ENCODE results near the gene JRKL. TPM values are rescaled to one million over a fixed set of nuclear protein-coding genes. Genes with fewer than 3 reads are reported as not detected.

The JRKL gene
- 8.7 and 11.2 TPM in 2 replicates for total RNA-seq

GRCh38 chr11:96389720-96390487 is at the start of gene JRKL, which contains the start of gene CCDC82:
TSS of gene JRKL (plus strand) at chr11:96390013. CDS start at chr11:96390650, 637 bp downstream.
TSS of gene CCDC82 (minus strand) at chr11:96389912. CDS start at chr11:96384747, 5,165 bp downstream.

DNA sequence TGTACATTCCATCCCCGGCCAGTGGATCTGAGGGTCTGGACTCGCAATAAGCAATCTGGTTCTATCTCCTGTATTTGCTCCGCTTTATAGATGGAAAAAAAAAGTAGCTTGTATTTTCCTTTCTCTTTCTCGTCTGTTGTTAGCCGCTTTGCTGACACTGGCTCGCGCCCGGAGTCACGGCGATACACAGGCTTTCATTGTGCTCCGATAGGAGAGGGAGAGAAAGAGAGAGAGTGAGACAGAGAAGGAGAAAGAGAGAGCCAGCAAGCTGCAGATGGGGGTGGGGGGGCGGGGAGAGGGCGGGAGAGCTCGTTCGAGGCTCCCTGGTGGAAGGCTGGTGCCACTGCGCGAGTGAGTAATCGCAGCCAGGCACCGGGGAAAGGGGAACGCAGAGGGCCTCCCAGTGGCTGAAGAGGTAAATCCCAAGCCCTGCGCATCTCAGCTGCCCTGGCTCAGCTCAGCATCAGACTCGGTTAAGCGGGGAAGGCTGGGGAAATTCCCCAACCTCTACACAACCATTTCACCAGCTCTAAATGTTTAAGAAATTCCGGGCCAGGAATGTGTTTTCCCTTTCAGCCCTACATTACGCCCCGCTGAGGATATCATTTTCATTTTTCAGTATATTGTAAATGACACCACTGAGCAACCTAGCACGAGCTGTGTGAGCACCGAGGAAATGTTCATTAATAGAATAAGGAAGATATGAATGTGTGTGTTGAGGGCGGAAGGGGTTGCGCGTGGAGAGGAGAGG is 46.7 kb upstream of the JRKL start, which contains the start of gene MAML2:
TSS of gene MAML2 (minus strand) at position 235 of the 751 bp plus-strand sequence. CDS start 1,300 bp downstream, outside the sequence.

Other genes starting within 250 kb of the JRKL start
- gene MAML2, start 46.8 kb upstream of the JRKL start, total RNA-seq: 7.8 and 8.9 TPM in 2 replicates
- gene CCDC82, start 101 bp upstream of the JRKL start, total RNA-seq: 8.5 and 11.6 TPM in 2 replicates

Data from smooth muscle cell of bladder (primary cell).